HCT116 (cell line): ENCODE data around the gene KCNIP4. TPM values are rescaled to one million over a fixed set of nuclear protein-coding genes. Genes with fewer than 3 reads are reported as not detected.

Experiments used
- ATAC-seq: fragments of 200-7000 bp; cut with Tn5 transposase; 2 replicates; pipeline ENCODE4 v1.9.1; 2020; ENCODE audit warnings: mild to moderate bottlenecking, moderate library complexity
- BruUV-seq: library from RNA; stranded (reverse); fragments of 400-500 nt; replicated peaks from 2 replicates; lab custom pipeline; 2021; lab: Mats Ljungman, UMichigan
- CTCF ChIA-PET: fragments of 300-600 bp; sonication (Branson Sonifier 250); formaldehyde crosslinking; loops from one replicate; lab custom pipeline; 2021; ENCODE audit warnings: antibody characterized with exemption; lab: Charles Lee
- POLR2A ChIA-PET: fragments of 300-600, 350-600 bp; sonication (Branson Sonifier 250); formaldehyde crosslinking; loops from one replicate; lab custom pipeline; 2021; ENCODE audit warnings: antibody characterized with exemption; lab: Charles Lee
- RAD21 ChIA-PET, 2 experiments: fragments of 300-600 bp; sonication (Branson Sonifier 250); formaldehyde crosslinking; loops; one replicate each; lab custom pipeline; 2023; ENCODE audit warnings: low total read pairs in 2 of 2; ENCODE audit not compliant: uncharacterized antibody in 2 of 2, unreplicated experiment in 2 of 2, low non-redundant PET in 1 of 2; lab: Charles Lee
- DNase-seq: peaks from one replicate; pipeline ENCODE4 v3.0.0-alpha.2; 2010; ENCODE audit warnings: low read depth, low spot score
- H2AFZ ChIP-seq: fragments of 200-600 bp; shearing (Covaris generic), sonication (generic); 2 replicates; pipeline ENCODE4 v1.6.1; 2017; ENCODE audit warnings: low read depth, mixed run types, mixed read lengths, antibody characterized with exemption, low read length; ENCODE audit not compliant: poor library complexity, severe bottlenecking
- H3K27ac ChIP-seq: 2 replicates; pipeline ENCODE4 v1.5.1; 2012; ENCODE audit warnings: low read depth, low read length
- H3K27me3 ChIP-seq: fragments of 200-600 bp; sonication (generic); 2 replicates; pipeline ENCODE4 v1.6.1; 2016; ENCODE audit warnings: mixed run types, low read length, mixed read lengths; ENCODE audit not compliant: insufficient read depth
- H3K36me3 ChIP-seq, 2 experiments: fragments of 200-500 bp in 1 of 2; fragments of 200-600 bp in 1 of 2; sonication (Bioruptor generic) in 1 of 2; sonication (generic) in 1 of 2; 2 replicates each; pipeline versions ENCODE4 v1.5.1 to v1.6.1; 2014 to 2016; ENCODE audit warnings: low read length in 2 of 2, inconsistent platforms in 1 of 2, mixed read lengths in 1 of 2, mixed run types in 1 of 2; ENCODE audit not compliant: insufficient read depth in 2 of 2, control insufficient read depth in 1 of 2
- H3K4me1 ChIP-seq, 2 experiments: fragments of 200-600 bp in 1 of 2; sonication (generic) in 1 of 2; 2 replicates each; pipeline versions ENCODE4 v1.5.1 to v1.6.1; 2012 to 2017; ENCODE audit warnings: low read length in 2 of 2, inconsistent platforms in 1 of 2, mild to moderate bottlenecking in 1 of 2, mixed read lengths in 1 of 2, mixed run types in 1 of 2, moderate library complexity in 1 of 2; ENCODE audit not compliant: insufficient read depth in 2 of 2, control insufficient read depth in 1 of 2
- H3K4me2 ChIP-seq: fragments of 200-600 bp; sonication (generic); 2 replicates; pipeline ENCODE4 v1.6.1; 2017; ENCODE audit warnings: mixed run types, low read length, mixed read lengths
- H3K4me3 ChIP-seq, 2 experiments: fragments of 200-600 bp in 1 of 2; sonication (generic) in 1 of 2; replicated peaks in 1 of 2; 2 replicates each; pipeline ENCODE4 v1.5.1; 2011 to 2016; ENCODE audit warnings: low read length in 2 of 2, control low read depth in 1 of 2, low read depth in 1 of 2, mild to moderate bottlenecking in 1 of 2, mixed read lengths in 1 of 2, mixed run types in 1 of 2
- H3K79me2 ChIP-seq: fragments of 200-600 bp; sonication (generic); 2 replicates; pipeline ENCODE4 v1.6.1; 2017; ENCODE audit warnings: mild to moderate bottlenecking, mixed run types, low read length, moderate library complexity, mixed read lengths; ENCODE audit not compliant: insufficient read depth
- H3K9ac ChIP-seq: fragments of 200-600 bp; sonication (generic); 2 replicates; pipeline ENCODE4 v1.6.1; 2016; ENCODE audit warnings: low read length, mixed read lengths
- H3K9me2 ChIP-seq: fragments of 200-600 bp; sonication (generic), shearing (Covaris generic); 2 replicates; pipeline ENCODE4 v1.6.1; 2017; ENCODE audit warnings: mixed run types, mild to moderate bottlenecking, moderate library complexity; ENCODE audit not compliant: insufficient read depth
- H3K9me3 ChIP-seq, 2 experiments: fragments of 200-500 bp in 1 of 2; fragments of 200-600 bp in 1 of 2; sonication (Bioruptor generic) in 1 of 2; sonication (generic) in 1 of 2; 2 replicates each; pipeline ENCODE4 v1.6.1; 2014 to 2017; ENCODE audit warnings: low read length in 2 of 2, mixed read lengths in 2 of 2, inconsistent platforms in 1 of 2, low read depth in 1 of 2, mild to moderate bottlenecking in 1 of 2, mixed run types in 1 of 2, moderate library complexity in 1 of 2; ENCODE audit not compliant: control insufficient read depth in 1 of 2, insufficient read depth in 1 of 2
- H4K20me1 ChIP-seq: fragments of 200-600 bp; sonication (generic), shearing (Covaris generic); 2 replicates; pipeline ENCODE4 v1.6.1; 2017; ENCODE audit warnings: mixed run types, mild to moderate bottlenecking, moderate library complexity; ENCODE audit not compliant: insufficient read depth
- ATF3 ChIP-seq: IDR thresholded peaks from 2 replicates; pipeline ENCODE4 v1.6.1; 2012
- CBX3 ChIP-seq: IDR thresholded peaks from 2 replicates; pipeline ENCODE4 v1.6.1; 2012; ENCODE audit warnings: low read depth
- CEBPB ChIP-seq: IDR thresholded peaks from 2 replicates; pipeline ENCODE4 v1.6.1; 2012; ENCODE audit warnings: low read depth
- CTCF ChIP-seq, 3 experiments: fragments of 200-600 bp in 1 of 3; sonication (generic) in 1 of 3; IDR thresholded peaks in 2 of 3; conservative IDR thresholded peaks in 1 of 3; 2 replicates each; pipeline ENCODE4 v1.5.1; 2012 to 2017; ENCODE audit warnings: low read depth in 2 of 3, low read length in 2 of 3, antibody characterized with exemption in 1 of 3, borderline replicate concordance in 1 of 3, control low read depth in 1 of 3, mild to moderate bottlenecking in 1 of 3, mixed read lengths in 1 of 3, mixed run types in 1 of 3, moderate library complexity in 1 of 3; ENCODE audit not compliant: insufficient read depth in 1 of 3
- EGR1 ChIP-seq: IDR thresholded peaks from 2 replicates; pipeline ENCODE4 v1.6.1; 2012; ENCODE audit warnings: low read depth
- ELF1 ChIP-seq: IDR thresholded peaks from 2 replicates; pipeline ENCODE4 v1.6.1; 2012; ENCODE audit warnings: low read depth, borderline replicate concordance
- EZH2 ChIP-seq: fragments of 200-600 bp; sonication (generic); IDR thresholded peaks from 2 replicates; pipeline ENCODE4 v1.6.1; 2017; ENCODE audit warnings: antibody characterized with exemption, mixed run types
- FOSL1 ChIP-seq: IDR thresholded peaks from 2 replicates; pipeline ENCODE4 v1.6.1; 2012; ENCODE audit warnings: low read depth
- JUND ChIP-seq: IDR thresholded peaks from 2 replicates; pipeline ENCODE4 v1.6.1; 2012
- MAX ChIP-seq: IDR thresholded peaks from 2 replicates; pipeline ENCODE4 v1.6.1; 2012
- POLR2A ChIP-seq: IDR thresholded peaks from 2 replicates; pipeline ENCODE4 v1.7.0; 2011; ENCODE audit warnings: borderline replicate concordance; ENCODE audit not compliant: insufficient read depth, insufficient read length; ENCODE audit errors: extremely low read depth
- REST ChIP-seq: IDR thresholded peaks from 2 replicates; pipeline ENCODE4 v1.6.1; 2012; ENCODE audit warnings: low read depth
- SIN3A ChIP-seq: IDR thresholded peaks from 2 replicates; pipeline ENCODE4 v1.6.1; 2012; ENCODE audit warnings: low read depth
- SP1 ChIP-seq: IDR thresholded peaks from 2 replicates; pipeline ENCODE4 v1.6.1; 2012; ENCODE audit warnings: low read depth
- SRF ChIP-seq: IDR thresholded peaks from 2 replicates; pipeline ENCODE4 v1.6.1; 2012; ENCODE audit warnings: low read depth
- TCF7L2 ChIP-seq: IDR thresholded peaks from 2 replicates; pipeline ENCODE4 v1.7.0; 2011; ENCODE audit warnings: borderline replicate concordance, inconsistent platforms; ENCODE audit not compliant: insufficient read depth, insufficient read length; ENCODE audit errors: extremely low read depth
- YY1 ChIP-seq: IDR thresholded peaks from 2 replicates; pipeline ENCODE4 v1.6.1; 2011; ENCODE audit warnings: low read length, low read depth, moderate library complexity, mild to moderate bottlenecking; ENCODE audit not compliant: insufficient replicate concordance; ENCODE audit errors: extremely low read depth
- ZNF274 ChIP-seq: fragments of 200-500 bp; sonication (Bioruptor generic); IDR thresholded peaks from 2 replicates; pipeline ENCODE4 v1.6.1; 2014; ENCODE audit warnings: mild to moderate bottlenecking, low read depth, low read length, inconsistent platforms
- intact Hi-C: fragments of 100-400 bp; cut with micrococcal nuclease; formaldehyde crosslinking; loops from 2 replicates; pipeline ENCODE4 v1.10.0; 2022
- total RNA-seq: library from RNA; stranded (reverse); gene quantifications from one replicate; pipeline ENCODE4 v1.2.1, GENCODE V29; 2021; ENCODE audit not compliant: unreplicated experiment
- TF ChIP-seq, protein P1 (sequence below): IDR thresholded peaks from 2 replicates; pipeline ENCODE4 v1.6.1; 2011; ENCODE audit warnings: mild to moderate bottlenecking, low read length, moderate library complexity; ENCODE audit not compliant: insufficient replicate concordance; ENCODE audit errors: extremely low read depth

Gene KCNIP4
- total RNA-seq, 1 experiment from 2014 or later: not detected

DNA sequence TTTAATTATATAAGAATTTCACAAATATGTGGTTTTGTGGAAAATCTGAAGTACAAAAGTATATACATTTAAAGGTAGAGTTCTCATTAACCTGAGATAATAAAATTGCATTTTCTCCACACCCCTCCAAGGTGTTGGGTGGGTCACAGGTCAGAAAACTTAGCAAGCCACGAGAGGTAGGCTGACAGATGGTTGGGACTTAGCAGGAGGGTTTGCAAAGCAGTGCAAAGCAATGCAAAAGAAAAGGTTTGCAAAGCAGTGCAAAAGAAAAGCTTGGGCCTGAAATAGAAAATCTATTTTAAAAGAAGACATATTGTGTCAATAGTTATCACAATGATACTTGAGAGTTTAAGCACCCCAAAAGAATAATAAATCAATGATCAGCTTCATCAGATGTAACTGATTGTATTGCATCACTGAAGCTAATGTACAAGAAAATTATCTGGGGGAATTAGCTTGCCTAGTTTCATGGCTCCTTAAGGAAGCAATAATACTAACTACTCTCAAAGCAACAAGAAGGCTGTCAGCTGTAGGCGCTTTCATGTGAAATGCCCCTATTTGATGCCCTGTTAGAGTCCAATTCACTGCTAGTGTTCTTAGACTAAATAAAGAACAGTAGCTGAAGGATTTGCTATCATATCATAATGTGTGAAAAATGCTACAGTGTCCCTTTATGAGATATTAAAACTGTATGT lies 319.5 kb downstream of the KCNIP4 start:
- ChIA-PET POLR2A (no interaction called here), RAD21 (no interaction called here), CTCF (no interaction called here)
- Histone ChIP-seq H3K9me2 (no peaks in the 10 kb centered on the region), H3K4me2 (no peak overlapping the region), H3K79me2 (no peaks in the 10 kb centered on the region), H3K4me3 (no peak overlapping the region), H3K27ac (no peak overlapping the region), H4K20me1 (no peaks in the 10 kb centered on the region), H3K36me3 (no peaks in the 10 kb centered on the region), H3K9ac (no peak overlapping the region), H3K27me3 (no peaks in the 10 kb centered on the region), H3K9me3 (peaks cover 0 to 4% of the 10 kb centered on the region in 2 experiments; a peak in 1 of 4 replicates), H2AFZ (no peak overlapping the region), H3K4me1 (no peaks in the 10 kb centered on the region)
- no peak for DNase-seq
- no TSS peak for BruUV-seq
- TF ChIP-seq CTCF (IDR thresholded peaks at IDR 0.05 in 2 of 3, conservative IDR thresholded peaks at IDR 0.05 in 1 of 3; ENCODE audit: borderline replicate concordance in 1 of 3, insufficient read depth in 1 of 3, low read depth in 2 of 3, low read length in 2 of 3) (no peak), POLR2A (no peak), SIN3A (no peak), SP1 (no peak), CEBPB (no peak), EGR1 (no peak), ELF1 (no peak), CBX3 (no peak), JUND (no peak), SRF (no peak), REST (no peak), YY1 (no peak), MAX (no peak), ATF3 (no peak), TCF7L2 (no peak), ZNF274 (no peak), EZH2 (no peak), FOSL1 (no peak)
- TF ChIP-seq, protein P1, sequence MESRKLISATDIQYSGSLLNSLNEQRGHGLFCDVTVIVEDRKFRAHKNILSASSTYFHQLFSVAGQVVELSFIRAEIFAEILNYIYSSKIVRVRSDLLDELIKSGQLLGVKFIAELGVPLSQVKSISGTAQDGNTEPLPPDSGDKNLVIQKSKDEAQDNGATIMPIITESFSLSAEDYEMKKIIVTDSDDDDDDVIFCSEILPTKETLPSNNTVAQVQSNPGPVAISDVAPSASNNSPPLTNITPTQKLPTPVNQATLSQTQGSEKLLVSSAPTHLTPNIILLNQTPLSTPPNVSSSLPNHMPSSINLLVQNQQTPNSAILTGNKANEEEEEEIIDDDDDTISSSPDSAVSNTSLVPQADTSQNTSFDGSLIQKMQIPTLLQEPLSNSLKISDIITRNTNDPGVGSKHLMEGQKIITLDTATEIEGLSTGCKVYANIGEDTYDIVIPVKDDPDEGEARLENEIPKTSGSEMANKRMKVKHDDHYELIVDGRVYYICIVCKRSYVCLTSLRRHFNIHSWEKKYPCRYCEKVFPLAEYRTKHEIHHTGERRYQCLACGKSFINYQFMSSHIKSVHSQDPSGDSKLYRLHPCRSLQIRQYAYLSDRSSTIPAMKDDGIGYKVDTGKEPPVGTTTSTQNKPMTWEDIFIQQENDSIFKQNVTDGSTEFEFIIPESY: no peak
- no peak for ATAC-seq
- intact Hi-C loops: no loop called here
